Fibroblast of pulmonary artery (primary cell): ENCODE measurements around the gene FNDC10.

Experiments used
- DNase-seq: peaks from one replicate; pipeline ENCODE4 v3.0.0-alpha.2; 2010; ENCODE audit warnings: low read depth
- H3K4me3 ChIP-seq: replicated peaks from 2 replicates; pipeline ENCODE4 v1.5.1; 2011; ENCODE audit warnings: low read depth, mild to moderate bottlenecking, control low read depth, low read length, moderate library complexity
- TF ChIP-seq, protein P1 (sequence below): IDR thresholded peaks from 2 replicates; pipeline ENCODE4 v1.5.1; 2011; ENCODE audit warnings: mild to moderate bottlenecking, control low read depth, low read length, inconsistent platforms; ENCODE audit errors: missing control alignments

FNDC10 gene

DNA sequence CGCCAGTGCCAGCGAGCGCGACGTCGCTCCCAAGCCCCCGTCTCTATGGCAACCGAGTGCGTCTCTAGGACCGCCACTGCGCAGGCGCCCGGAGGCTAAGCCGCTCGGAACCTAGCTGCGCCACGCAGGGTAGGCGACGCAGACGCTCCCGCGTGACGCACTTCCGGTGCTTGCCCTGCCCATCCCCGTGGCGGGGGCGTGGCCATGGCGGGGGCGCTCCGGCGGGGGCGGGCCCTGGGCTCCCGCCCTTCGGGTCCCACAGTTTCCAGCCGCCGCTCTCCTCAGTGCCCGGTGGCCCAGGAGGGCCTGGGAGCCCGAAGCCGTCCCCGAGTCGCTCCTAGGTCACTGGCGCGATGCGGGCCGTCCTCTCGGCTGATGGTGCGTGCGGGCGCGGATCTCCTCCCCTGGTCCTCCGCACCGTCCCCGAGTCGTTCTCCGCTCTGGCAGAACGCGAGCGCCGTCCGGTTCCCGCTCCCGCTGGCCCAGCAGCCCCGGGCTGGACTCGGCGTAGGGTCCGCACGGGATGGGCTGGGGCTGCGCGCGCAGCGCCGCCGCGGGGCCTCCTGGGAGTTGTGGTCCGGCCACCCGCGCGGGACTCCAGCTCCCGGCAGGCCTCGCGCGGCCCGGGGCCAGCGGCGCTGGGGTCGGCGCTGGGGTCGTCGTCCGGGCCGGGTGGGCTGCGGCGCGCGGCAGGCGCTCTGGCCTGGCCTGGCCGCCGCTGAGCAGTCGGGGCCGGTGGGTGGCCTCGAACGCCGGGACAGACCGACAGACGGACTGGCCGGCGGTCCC is 15.5 kb upstream of the FNDC10 start, which contains the start of gene MIB2:
MIB2 (plus strand) TSS at position 245 of the 789 bp plus-strand sequence. CDS start 7,953 bp downstream, outside the sequence.
- TF ChIP-seq, protein P1, sequence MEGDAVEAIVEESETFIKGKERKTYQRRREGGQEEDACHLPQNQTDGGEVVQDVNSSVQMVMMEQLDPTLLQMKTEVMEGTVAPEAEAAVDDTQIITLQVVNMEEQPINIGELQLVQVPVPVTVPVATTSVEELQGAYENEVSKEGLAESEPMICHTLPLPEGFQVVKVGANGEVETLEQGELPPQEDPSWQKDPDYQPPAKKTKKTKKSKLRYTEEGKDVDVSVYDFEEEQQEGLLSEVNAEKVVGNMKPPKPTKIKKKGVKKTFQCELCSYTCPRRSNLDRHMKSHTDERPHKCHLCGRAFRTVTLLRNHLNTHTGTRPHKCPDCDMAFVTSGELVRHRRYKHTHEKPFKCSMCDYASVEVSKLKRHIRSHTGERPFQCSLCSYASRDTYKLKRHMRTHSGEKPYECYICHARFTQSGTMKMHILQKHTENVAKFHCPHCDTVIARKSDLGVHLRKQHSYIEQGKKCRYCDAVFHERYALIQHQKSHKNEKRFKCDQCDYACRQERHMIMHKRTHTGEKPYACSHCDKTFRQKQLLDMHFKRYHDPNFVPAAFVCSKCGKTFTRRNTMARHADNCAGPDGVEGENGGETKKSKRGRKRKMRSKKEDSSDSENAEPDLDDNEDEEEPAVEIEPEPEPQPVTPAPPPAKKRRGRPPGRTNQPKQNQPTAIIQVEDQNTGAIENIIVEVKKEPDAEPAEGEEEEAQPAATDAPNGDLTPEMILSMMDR: no peak
- DNase-seq: peak; percentile 97
- H3K4me3 ChIP-seq: peak within 1 kb of the TSS; percentile 91

DNA sequence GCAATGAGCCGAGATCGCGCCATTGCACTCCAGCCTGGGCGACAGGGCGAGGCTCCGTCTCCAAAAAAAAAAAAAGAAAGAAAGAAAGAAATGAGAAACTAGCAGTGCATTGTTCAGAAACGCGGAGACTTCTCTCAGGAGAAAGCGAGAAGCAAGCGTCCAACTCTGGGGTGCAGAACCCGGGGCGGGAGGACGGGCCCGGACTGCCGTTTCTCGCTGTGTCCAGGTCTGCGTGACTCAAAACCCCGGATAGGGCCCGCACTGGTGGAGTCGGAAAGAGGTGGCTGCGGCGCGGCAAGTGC is 15.0 kb upstream of the FNDC10 start:
- DNase-seq: no peak
- peak overlapping the region; percentile 91 for H3K4me3 ChIP-seq
- TF ChIP-seq, protein P1: no peak

DNA sequence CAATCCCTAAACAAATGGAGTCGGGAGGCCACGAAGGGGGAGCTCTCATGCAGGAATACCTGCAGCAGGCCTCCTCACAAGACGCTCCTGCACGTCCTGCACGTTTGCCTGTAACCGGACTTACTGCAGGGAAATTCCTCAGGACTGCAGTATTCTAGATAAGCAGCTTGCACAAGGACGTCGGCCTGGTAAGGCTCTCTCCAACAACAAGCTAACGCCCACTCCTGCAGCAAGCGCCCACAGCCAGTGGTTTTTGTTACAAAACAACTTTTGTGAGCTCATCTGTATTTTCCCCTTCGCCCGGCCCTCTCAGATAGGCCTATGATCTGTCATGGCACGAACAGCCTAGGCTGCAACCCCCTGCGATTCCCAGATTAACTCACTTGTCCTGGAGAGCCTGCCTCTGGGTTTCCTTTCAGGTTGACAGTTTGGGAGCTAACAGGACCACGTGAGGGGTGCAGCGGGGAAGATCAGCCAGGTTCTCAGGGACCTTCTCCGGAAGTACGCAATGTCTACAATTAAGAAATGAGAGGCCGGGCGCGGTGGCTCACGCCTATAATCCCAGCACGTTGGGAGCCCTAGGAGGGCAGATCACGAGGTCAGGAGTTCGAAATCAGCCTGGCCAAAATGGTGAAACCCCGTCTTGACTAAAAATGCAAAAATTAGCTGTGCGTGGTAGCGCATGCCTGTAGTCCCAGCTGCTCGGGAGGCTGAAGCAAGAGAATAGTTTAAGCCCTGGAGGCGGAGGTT is 14.4 kb upstream of the FNDC10 start:
- DNase-seq: peak; percentile 94
- TF ChIP-seq, protein P1: no peak
- peak overlapping the region; percentile 91 for H3K4me3 ChIP-seq

DNA sequence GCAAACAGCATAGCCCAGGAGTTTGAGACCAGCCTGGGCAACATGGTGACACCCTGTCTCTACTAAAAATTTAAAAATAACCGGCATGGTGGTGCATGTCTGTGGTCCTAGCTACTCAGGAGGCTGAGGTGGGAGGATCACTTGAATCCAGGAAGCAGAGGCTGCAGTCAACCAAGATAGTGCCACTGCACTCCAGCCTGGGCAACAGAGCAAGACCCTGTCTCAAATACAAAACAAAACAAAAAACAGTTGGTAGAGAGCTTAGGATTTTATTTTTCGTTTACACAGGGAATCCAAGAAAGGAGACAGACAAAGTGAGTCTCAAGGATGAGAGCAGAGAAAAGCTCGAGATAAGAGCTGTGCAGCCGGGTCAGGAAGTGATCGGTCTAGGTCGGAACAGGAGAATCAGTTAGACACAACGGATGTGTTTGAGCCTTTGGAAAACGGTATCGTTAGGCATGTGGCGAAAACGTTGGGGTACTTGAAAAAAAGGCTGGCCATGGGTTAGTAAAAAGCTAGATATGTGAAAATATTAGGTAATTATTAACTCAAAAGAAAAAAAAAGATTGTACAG is 13.7 kb upstream of the FNDC10 start:
- peak overlapping the region; percentile 91 for H3K4me3 ChIP-seq
- TF ChIP-seq, protein P1: no peak
- DNase-seq: no peak

DNA sequence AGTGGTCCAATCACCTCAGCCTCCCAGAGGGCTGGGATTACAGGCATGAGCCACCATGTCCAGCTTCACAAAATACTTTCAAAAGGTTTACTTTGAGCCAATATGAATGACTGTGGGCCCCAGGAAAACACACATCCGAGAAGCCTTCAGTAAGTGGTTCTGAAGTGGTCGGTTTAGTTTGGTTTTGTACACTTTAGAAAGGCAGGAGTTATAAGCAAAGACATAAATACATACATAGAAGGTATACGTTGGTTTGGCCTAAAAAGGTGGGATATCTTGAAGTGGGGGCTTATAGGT is 12.1 kb upstream of the FNDC10 start:
- TF ChIP-seq, protein P1: no peak
- DNase-seq: no peak
- no peak overlapping the region for H3K4me3 ChIP-seq

DNA sequence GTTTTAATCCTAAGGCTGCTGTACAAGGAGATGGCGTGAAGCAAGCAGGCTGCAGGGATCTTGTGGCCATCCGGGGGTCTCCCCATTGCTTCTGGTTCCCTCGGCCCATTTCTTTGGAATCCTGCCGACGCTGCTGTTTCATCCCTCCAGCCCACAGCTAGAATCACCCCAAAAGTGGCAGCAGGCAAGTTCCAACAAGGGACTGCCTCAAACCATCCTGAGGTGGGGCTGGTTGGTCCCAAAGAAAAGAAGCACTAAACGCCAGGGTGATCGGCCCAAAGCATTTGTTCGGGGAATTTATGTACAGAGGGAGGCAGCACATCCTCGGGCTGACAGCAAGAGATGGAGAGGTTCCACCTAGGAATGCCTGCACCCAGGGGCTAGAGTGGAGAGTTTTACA is 10.9 kb upstream of the FNDC10 start:
- H3K4me3 ChIP-seq: no peak overlapping the region
- DNase-seq: no peak
- TF ChIP-seq, protein P1: no peak
